Frontal cortex (tissue), 4 donors: ENCODE results near the gene CNPY2. TPM values are rescaled to one million over a fixed set of nuclear protein-coding genes. Genes with fewer than 3 reads are reported as not detected.
"Not testable (repeated sequence)": the region's sequence is repeated elsewhere in the genome, so short reads cannot be mapped to it uniquely, and the experiment has no call there.

Experiments used
- DNase-seq, 2 donors: peaks; one replicate each; pipeline ENCODE4 v3.0.0; 2012; ENCODE audit warnings: low spot score in 2 of 2
- FAIRE-seq: peaks from 2 replicates; lab custom pipeline; 2012; peaks lifted over from hg19 to GRCh38; lab: Jason Lieb, UNC
- small RNA-seq: library from RNA; depleted of rRNA; stranded (forward); fragments of <200 nt; gene quantifications from one replicate; pipeline ENCODE3, GENCODE V24; 2014
- total RNA-seq: library from RNA; depleted of rRNA; stranded (reverse); fragments of >200 nt; gene quantifications from one replicate; pipeline ENCODE4 v1.2.3, GENCODE V29; 2014
- donor health status: control.
- donor health status: control.
- donor health status: control.

Gene CNPY2
- total RNA-seq, 1 donor from 2014 or later: 42.8 TPM

- DNase-seq, FAIRE-seq: not testable (repeated sequence)
Observed at GRCh38 chr12:56266068-56266692, 49.6 kb downstream of the CNPY2 start.

- not testable (repeated sequence) for FAIRE-seq, DNase-seq
Observed at GRCh38 chr12:56262955-56263354, 52.8 kb downstream of the CNPY2 start.

- DNase-seq (no peak), FAIRE-seq (no peak)
Observed at GRCh38 chr12:56261503-56262232, 54.1 kb downstream of the CNPY2 start.

- FAIRE-seq (no peak), DNase-seq (no peak)
Observed at GRCh38 chr12:56260921-56261320, 54.9 kb downstream of the CNPY2 start.

- DNase-seq: no peak
- no peak for FAIRE-seq
Observed at GRCh38 chr12:56260380-56260779, 55.4 kb downstream of the CNPY2 start.

Small RNA genes within 50 kb of the gene (small RNA-seq; reads per million reads assigned to genes)
- gene RNU7-40P: not detected

Other genes with a start within 250 kb of the CNPY2 start
- gene ERBB3, start 235.8 kb downstream of the CNPY2 start, total RNA-seq: 2.0 TPM
- 74.6 TPM for gene PA2G4, start 211.4 kb downstream of the CNPY2 start, total RNA-seq
- gene RPL41, start 199.4 kb downstream of the CNPY2 start, total RNA-seq: 1,399 TPM
- 8.2 TPM for gene ZC3H10, start 197.7 kb downstream of the CNPY2 start, total RNA-seq
- gene ESYT1, start 187.7 kb downstream of the CNPY2 start, total RNA-seq: 26.5 TPM
- gene MYL6B, start 163.4 kb downstream of the CNPY2 start, total RNA-seq: 123 TPM
- gene MYL6, start 157.6 kb downstream of the CNPY2 start, total RNA-seq: 511 TPM
- gene SMARCC2, start 126.5 kb downstream of the CNPY2 start, total RNA-seq: 93.3 TPM
- 53.0 TPM for gene RNF41, start 94.1 kb downstream of the CNPY2 start, total RNA-seq
- gene NABP2, start 91.6 kb downstream of the CNPY2 start, total RNA-seq: 26.9 TPM
- not detected for gene SLC39A5, start 85.9 kb downstream of the CNPY2 start, total RNA-seq
- 10.2 TPM for gene ANKRD52, start 57.6 kb downstream of the CNPY2 start, total RNA-seq
- gene COQ10A, start 49.0 kb downstream of the CNPY2 start, total RNA-seq: 12.2 TPM
- 83.6 TPM for gene CS, start 15.7 kb downstream of the CNPY2 start, total RNA-seq
- 24.5 TPM for gene PAN2, start 18.0 kb upstream of the CNPY2 start, total RNA-seq
- gene IL23A, start 22.9 kb upstream of the CNPY2 start, total RNA-seq: not detected
- gene STAT2, start 44.1 kb upstream of the CNPY2 start, total RNA-seq: 75.0 TPM
- not detected for gene APOF, start 46.9 kb upstream of the CNPY2 start, total RNA-seq
- gene TIMELESS, start 133.4 kb upstream of the CNPY2 start, total RNA-seq: 2.9 TPM
- 0.41 TPM for gene MIP, start 138.7 kb upstream of the CNPY2 start, total RNA-seq
- gene SPRYD4, start 152.6 kb upstream of the CNPY2 start, total RNA-seq: 1.2 TPM
- 4.1 TPM for gene GLS2, start 172.2 kb upstream of the CNPY2 start, total RNA-seq
- 2.4 TPM for gene RBMS2, start 205.8 kb upstream of the CNPY2 start, total RNA-seq